Stomach (tissue), 9 donors: ENCODE results near the gene HSPA4. TPM values are rescaled to one million over a fixed set of nuclear protein-coding genes. Genes with fewer than 3 reads are reported as not detected.

Source experiments
- DNase-seq, 2 donors: peaks; one replicate each; pipeline versions ENCODE4 v3.0.0 to v3.0.0-alpha.2; 2013 to 2019
- H3K27ac ChIP-seq, 5 donors: fragments of 200-600 bp in 4 of 5; sonication (generic) in 4 of 5; one replicate each; pipeline ENCODE4 v1.5.1; 2013 to 2019; ENCODE audit warnings: mild to moderate bottlenecking in 1 of 5, moderate library complexity in 1 of 5
- H3K27me3 ChIP-seq, 3 donors: fragments of 200-600 bp; sonication (generic); one replicate each; pipeline ENCODE4 v1.5.1; 2017 to 2019; ENCODE audit warnings: mixed run types in 1 of 3
- H3K36me3 ChIP-seq, 4 donors: fragments of 200-600 bp; sonication (generic); 1 replicate in 3 of 4; 2 replicates in 1 of 4; pipeline ENCODE4 v1.5.1; 2016 to 2019
- H3K4me1 ChIP-seq, 4 donors: fragments of 200-600 bp; sonication (generic); one replicate each; pipeline ENCODE4 v1.5.1; 2016 to 2019
- H3K4me3 ChIP-seq, 4 donors: fragments of 200-600 bp; sonication (generic) in 3 of 4; one replicate each; pipeline ENCODE4 v1.5.1; 2016 to 2019; ENCODE audit warnings: mild to moderate bottlenecking in 1 of 4
- H3K9me3 ChIP-seq, 4 donors: fragments of 200-600 bp; sonication (generic); one replicate each; pipeline ENCODE4 v1.5.1; 2016 to 2019
- EP300 ChIP-seq: sonication (generic); formaldehyde crosslinking; IDR thresholded peaks from one replicate; pipeline ENCODE4 v1.6.1; 2017; ENCODE audit warnings: antibody characterized with exemption
- POLR2A ChIP-seq, 4 donors: fragments of 450-650 bp; IDR thresholded peaks; one replicate each; pipeline ENCODE4 v1.6.1; 2016; ENCODE audit warnings: antibody characterized with exemption in 4 of 4, control low read depth in 2 of 4, mild to moderate bottlenecking in 1 of 4, moderate library complexity in 1 of 4
- POLR2AphosphoS5 ChIP-seq, 3 donors: sonication (generic); formaldehyde crosslinking; IDR thresholded peaks; one replicate each; pipeline ENCODE4 v1.6.1; 2016; ENCODE audit warnings: antibody characterized with exemption in 3 of 3
- WGBS, 5 donors: extraction: QIAGEN DNeasy Blood & Tissue Kit in 3 of 5; methylation state at CpG; one replicate each; pipeline versions ENCODE4 v1.1.5 to v1.1.7; 2013 to 2018; 5-methylcytosine and 5-hydroxymethylcytosine counted together
- intact Hi-C: fragments of 100-400 bp; cut with DNase I; formaldehyde crosslinking; loops from one replicate; pipeline ENCODE4 v1.15.1; 2023; ENCODE audit warnings: low total_unique reads
- polyA plus RNA-seq, 3 donors: library from polyadenylated mRNA; stranded (reverse); fragments of 200-250 nt; gene quantifications; one replicate each; pipeline ENCODE4 v1.2.3, GENCODE V29; 2013
- total RNA-seq, 5 donors: library from RNA; depleted of rRNA; stranded (reverse); fragments of >200 nt; gene quantifications; one replicate each; pipeline versions ENCODE4 v1.1.0 to v1.2.3, GENCODE V29; 2014 to 2016
- TF ChIP-seq, protein P1 (sequence below), 7 experiments: fragments of 450-650 bp in 4 of 7; fragments of 200-600 bp in 3 of 7; sonication (generic) in 3 of 7; IDR thresholded peaks; one replicate each; pipeline ENCODE4 v1.5.1; 2016 to 2019; ENCODE audit warnings: antibody characterized with exemption in 7 of 7, control low read depth in 2 of 7, mild to moderate bottlenecking in 1 of 7
- donor health status: healthy with polysubstance abuse.
- donor health status: Bipolar disorder and iron deficiency.
- donor health status: healthy.

The HSPA4 gene
- total and polyA plus RNA-seq, 8 donors = 21.6 to 79.1 (median 37.2) TPM

DNA sequence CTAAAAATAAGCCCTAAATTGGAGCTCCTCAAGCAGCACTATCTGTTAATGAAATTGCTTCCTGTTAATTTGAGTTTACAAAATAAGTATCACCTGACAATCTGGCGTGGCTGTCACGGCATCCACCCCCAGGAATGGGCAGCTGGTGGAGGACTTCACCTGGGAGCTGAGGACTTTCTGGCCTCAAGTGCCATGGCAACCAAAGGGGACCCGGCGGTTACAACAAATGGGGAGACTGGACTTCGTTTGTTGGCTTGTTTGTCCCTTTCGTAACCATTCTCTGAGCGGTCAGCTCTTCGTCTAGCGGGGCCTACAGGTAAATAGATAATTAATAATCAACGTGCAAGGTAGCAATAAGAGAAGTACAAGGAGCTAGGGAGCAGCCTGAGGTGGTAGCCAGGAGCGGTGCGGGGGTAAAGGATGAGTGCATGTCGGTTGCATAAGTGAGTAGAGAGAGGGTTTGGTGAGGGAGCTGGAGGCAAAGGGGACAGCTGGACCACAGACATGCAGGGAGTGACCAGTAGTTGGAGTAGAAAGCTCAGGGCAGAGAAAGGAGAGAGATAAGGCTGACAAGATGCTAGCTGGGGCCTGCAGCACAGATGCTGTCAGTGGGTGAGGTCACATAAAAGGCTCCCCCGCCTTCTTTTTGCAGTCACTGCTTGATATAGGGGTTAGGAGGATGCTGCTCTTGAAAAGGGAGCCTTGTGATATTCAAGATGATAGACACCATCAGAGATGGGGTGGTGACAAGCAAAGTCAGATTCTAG lies 62.5 kb downstream of the HSPA4 start:
- no peak overlapping the region for H3K4me3 ChIP-seq
- WGBS, 5 donors = 78 to 86% (median 81%) methylated on average over 14 of the region's 14 CpGs
- H3K9me3 ChIP-seq = no peaks in the 10 kb centered on the region
- H3K36me3 ChIP-seq = no peaks in the 10 kb centered on the region
- no peak for DNase-seq
- intact Hi-C loops = loop anchor here (5.0 to 10.0 kb wide), 2 partner anchors 173 to 750 kb away; no protein-coding TSS in a partner anchor
- TF ChIP-seq, protein P1, sequence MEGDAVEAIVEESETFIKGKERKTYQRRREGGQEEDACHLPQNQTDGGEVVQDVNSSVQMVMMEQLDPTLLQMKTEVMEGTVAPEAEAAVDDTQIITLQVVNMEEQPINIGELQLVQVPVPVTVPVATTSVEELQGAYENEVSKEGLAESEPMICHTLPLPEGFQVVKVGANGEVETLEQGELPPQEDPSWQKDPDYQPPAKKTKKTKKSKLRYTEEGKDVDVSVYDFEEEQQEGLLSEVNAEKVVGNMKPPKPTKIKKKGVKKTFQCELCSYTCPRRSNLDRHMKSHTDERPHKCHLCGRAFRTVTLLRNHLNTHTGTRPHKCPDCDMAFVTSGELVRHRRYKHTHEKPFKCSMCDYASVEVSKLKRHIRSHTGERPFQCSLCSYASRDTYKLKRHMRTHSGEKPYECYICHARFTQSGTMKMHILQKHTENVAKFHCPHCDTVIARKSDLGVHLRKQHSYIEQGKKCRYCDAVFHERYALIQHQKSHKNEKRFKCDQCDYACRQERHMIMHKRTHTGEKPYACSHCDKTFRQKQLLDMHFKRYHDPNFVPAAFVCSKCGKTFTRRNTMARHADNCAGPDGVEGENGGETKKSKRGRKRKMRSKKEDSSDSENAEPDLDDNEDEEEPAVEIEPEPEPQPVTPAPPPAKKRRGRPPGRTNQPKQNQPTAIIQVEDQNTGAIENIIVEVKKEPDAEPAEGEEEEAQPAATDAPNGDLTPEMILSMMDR (IDR thresholded peaks at IDR 0.05) = no peak
- peaks cover 0 to 12% (median 4%) of the 10 kb centered on the region in 4 donors for H3K4me1 ChIP-seq
- H3K27me3 ChIP-seq = no peaks in the 10 kb centered on the region
- H3K27ac ChIP-seq = no peak overlapping the region

DNA sequence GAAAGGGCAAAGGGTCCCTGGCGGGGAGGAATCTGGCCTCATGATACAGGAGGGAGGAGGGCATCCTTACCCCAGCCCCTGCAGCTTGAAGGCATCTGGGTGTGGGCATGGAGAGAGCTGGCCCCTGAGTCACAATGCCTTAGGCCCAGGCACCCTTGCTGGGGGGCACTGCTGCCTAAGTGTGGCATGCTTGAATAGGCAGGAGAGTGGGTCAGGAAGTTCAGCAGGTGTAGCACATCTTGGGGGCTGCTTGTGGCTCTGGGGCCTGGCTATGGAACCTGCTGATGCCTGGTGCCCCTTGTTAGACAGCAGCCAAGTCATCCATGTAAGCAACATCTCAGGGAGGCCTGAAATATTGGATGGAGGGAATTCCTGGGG lies 63.1 kb downstream of the HSPA4 start:
- peaks cover 0 to 12% (median 4%) of the 10 kb centered on the region in 4 donors for H3K4me1 ChIP-seq
- no peak for DNase-seq
- H3K27ac ChIP-seq = no peak overlapping the region
- no peaks in the 10 kb centered on the region for H3K36me3 ChIP-seq
- no peaks in the 10 kb centered on the region for H3K27me3 ChIP-seq
- intact Hi-C loops = loop anchor here (5.0 to 10.0 kb wide), 2 partner anchors 172 to 750 kb away; no protein-coding TSS in a partner anchor
- H3K4me3 ChIP-seq = no peak overlapping the region
- TF ChIP-seq POLR2A (IDR thresholded peaks at IDR 0.05) (no peak), EP300 (no peak)
- no peaks in the 10 kb centered on the region for H3K9me3 ChIP-seq
- 92 to 100% (median 100%) methylated on average over 1 of the region's 1 CpG for WGBS, 5 donors

DNA sequence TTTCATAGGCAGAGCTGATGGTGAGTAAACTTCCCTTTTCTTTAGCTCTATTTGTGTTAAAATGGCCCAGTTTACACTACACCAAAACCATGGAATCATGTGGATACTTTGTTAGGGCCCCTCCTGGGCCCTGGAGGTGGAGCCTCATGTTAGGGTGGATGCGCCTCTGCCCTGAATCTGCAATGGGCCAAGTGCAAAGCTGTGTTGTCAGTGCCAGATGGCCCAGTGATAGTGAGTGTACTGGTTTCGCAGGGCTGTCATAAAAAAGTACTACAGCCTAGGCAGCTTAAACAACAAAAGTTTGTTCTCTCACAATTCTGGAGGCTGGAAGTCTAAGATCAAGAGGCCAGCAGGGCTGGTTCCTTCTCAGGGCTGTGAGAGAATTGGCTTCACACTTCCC lies 64.8 kb downstream of the HSPA4 start:
- no peak for DNase-seq
- no peak overlapping the region for H3K27ac ChIP-seq
- peaks cover 0 to 1% (median 0%) of the 10 kb centered on the region in 4 donors for H3K4me1 ChIP-seq
- H3K36me3 ChIP-seq = no peaks in the 10 kb centered on the region
- intact Hi-C loops = loop anchor here (10.0 kb wide), 1 partner anchor 748 kb away; no protein-coding TSS in a partner anchor
- no peak for TF ChIP-seq POLR2A (IDR thresholded peaks at IDR 0.05)
- TF ChIP-seq EP300 = no peak
- TF ChIP-seq, protein P1 (IDR thresholded peaks at IDR 0.05) = no peak
- no peak for TF ChIP-seq POLR2AphosphoS5 (IDR thresholded peaks at IDR 0.05)
- H3K27me3 ChIP-seq = no peaks in the 10 kb centered on the region
- H3K9me3 ChIP-seq = no peaks in the 10 kb centered on the region
- no peak overlapping the region for H3K4me3 ChIP-seq
- 65 to 94% (median 87%) methylated on average over 2 of the region's 2 CpGs for WGBS, 5 donors

DNA sequence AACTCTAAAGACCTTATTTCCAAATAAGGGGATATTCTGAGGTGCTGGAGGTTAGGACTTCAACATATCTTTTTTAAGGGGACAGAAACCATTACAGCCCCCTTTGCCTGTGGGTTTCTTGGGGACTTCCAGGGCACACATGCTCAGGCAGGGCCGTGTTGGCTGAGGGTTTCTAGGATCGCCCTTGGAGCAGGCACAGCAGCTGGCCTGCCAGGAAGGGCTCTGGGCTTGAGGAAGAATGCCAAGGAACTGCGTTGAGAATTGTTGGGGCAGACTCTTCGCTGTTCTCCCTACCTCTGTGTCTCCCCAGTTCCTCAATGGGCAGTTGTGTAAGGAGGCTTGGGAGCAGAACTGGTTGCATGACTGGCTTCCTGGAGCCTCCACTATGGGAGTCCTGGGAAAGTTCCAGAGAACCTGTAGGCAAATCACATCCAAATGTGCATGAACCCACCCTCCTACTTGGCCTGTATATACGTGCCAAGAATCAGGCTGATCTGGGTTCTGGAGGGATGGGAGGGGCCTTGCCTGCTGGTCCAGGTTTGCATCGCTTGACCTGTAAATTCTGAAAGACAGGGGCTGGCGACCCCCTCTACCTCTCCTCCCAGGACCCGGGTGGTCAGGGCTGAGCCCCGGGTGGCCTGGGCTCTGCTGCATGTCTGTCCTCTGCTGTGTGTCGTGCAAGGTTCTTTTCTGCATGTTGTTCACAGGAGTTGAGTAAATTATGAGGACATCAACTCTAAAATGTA lies 65.5 kb downstream of the HSPA4 start:
- intact Hi-C loops = loop anchor here (10.0 kb wide), 1 partner anchor 747 kb away; no protein-coding TSS in a partner anchor
- DNase-seq = no peak

More for the DNA sequence above, 65.5 kb downstream of the HSPA4 start:
- H3K4me1 ChIP-seq = no peaks in the 10 kb centered on the region
- 80 to 85% (median 84%) methylated on average over 7 to 10 of the region's 10 CpGs for WGBS, 5 donors
- H3K4me3 ChIP-seq = no peak overlapping the region
- no peaks in the 10 kb centered on the region for H3K27me3 ChIP-seq
- no peaks in the 10 kb centered on the region for H3K9me3 ChIP-seq
- TF ChIP-seq, protein P1 (IDR thresholded peaks at IDR 0.05) = no peak
- TF ChIP-seq POLR2A (IDR thresholded peaks at IDR 0.05) = no peak
- no peak for TF ChIP-seq EP300
- TF ChIP-seq POLR2AphosphoS5 (IDR thresholded peaks at IDR 0.05) = no peak
- no peaks in the 10 kb centered on the region for H3K36me3 ChIP-seq
- H3K27ac ChIP-seq = no peak overlapping the region
